GF-D8 (cell line): ENCODE data around the gene TCP11.

Experiments used
- DNase-seq: peaks from one replicate; lab custom pipeline; 2025; lab: John Stamatoyannopoulos, UW

Gene TCP11

DNA sequence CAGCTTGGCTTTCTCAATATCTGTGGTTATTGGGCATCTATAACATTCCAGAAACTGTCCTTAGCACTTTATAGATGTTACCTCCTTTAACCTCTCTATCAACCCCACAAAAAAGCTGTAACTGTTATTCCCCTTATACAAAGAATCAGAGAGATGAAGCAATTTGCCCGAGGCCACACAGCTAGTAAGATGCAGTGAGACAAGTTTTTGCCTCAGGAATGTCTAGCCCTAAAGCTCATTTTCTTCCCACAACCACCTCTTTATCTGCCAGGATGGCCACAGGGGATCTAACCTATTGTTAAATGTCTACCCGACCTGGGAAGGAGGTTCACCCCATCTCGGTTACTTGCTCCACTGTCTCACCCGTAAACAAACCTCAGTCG is 31.9 kb upstream of the TCP11 start:
- DNase-seq: no peak

DNA sequence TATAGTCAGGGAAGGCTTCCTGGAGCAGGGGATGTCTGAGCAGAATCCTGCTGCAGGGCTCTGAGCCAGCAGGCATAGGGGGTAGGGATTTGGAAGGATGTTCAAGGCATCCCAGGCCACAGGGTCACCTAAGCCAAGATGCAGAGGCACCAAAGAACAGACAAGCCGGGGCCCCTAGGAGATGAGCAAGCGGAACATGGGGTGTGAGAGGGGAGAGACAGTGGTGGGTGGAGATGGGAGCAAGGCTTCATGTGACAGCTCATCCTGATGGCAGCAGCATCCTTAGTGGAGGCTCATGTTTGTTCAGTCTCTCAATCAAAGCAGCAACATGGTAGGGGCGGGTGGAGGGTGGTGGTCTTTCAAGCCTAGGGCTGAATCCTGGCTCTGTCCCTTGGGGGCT is 29.8 kb upstream of the TCP11 start:
- no peak for DNase-seq

DNA sequence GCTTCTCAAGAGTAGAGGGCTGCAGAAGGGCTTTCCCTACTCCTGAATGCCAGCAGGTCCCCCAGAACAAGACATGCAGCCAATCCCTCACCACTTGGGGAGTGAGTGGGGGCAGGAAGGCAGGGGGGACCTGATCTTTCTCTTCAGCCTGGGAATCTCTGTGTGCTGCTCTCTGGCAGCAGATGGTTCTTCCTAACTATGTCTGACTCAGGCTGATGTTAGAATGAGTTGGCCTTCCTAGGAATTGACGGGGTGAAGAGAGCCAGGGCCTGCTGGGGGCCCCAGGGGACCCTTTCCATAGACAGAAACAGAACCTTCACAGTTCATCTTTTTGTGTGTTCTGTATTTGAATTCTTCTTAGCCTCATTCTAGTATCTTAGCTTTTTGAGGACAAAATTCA is 29.0 kb upstream of the TCP11 start:
- DNase-seq: no peak

DNA sequence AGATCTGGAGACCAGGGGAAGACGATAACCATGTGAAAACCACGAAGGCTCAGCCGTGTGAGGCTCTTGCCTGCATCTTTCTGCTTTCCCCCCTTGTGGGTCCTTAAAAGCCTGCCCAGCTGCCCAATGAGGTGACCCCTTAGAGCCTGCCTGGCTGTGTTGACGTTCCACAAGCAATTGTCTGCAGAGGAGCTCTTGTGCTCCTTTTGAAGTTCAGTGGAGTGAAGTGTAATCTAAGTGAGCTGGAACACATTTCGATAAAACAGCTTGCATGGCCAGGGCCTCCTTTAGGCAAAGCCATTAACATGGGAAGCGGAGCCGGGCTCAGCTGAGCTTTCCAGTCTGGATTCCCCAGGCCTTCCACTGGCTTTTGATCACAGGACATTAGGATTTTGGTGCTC is 27.3 kb upstream of the TCP11 start:
- DNase-seq: no peak

DNA sequence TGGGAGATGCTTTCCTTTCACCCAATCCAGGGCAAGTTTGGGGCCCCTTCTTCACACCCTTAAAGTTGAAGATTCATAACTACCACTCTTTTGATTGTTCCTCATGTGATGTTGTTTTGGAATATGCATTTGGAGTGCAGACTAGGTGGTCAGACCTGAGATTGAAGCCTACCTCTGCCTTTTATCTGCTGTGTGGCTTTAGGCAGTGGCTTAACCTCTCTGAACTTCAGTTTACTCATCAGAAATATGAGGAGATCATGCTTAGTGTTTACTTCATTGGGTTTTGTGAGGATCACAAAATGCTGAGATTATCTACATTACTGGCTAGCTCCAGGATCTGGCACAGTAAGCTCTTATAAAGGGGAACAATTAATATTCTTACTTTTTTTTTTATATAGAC is 26.4 kb upstream of the TCP11 start:
- no peak for DNase-seq

DNA sequence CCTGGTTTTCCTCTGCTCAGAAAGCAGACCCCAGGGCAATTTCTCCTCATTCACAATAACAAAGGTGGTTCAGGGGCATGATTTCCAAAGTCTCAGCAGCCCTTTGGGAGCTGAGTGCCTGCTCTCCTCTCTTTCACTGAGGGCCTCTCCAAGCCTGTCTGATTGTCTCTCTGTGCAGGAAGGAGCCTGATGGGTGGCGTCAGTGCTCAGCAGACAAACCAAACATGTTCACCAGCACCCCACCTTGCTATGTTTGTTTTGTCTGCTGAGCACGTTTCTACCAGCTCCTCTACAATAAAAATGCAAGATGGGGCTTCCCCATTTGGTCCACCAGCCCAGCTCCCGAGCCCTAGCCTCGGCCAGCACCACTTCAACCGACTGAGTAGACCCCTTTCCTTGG is 25.4 kb upstream of the TCP11 start:
- DNase-seq: no peak

DNA sequence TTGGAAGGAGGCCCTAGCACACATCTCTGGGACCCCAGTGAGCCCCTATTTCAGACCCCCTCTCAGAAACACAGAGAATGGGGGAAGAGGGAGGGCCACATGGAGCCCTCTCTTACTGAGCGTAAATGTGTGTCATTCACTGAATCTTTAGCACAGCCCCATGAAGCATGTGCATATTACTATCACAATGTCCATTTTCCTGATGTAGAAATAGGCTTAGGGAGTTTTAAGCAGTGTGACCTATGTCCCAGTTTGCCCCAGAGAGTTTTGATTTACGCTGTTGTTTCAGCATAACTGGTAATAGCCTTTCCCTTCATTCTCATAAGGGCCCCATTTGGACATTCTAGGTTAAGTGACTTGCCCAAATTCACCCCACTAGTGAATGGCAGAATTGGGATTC is 25.0 kb upstream of the TCP11 start:
- DNase-seq: no peak

DNA sequence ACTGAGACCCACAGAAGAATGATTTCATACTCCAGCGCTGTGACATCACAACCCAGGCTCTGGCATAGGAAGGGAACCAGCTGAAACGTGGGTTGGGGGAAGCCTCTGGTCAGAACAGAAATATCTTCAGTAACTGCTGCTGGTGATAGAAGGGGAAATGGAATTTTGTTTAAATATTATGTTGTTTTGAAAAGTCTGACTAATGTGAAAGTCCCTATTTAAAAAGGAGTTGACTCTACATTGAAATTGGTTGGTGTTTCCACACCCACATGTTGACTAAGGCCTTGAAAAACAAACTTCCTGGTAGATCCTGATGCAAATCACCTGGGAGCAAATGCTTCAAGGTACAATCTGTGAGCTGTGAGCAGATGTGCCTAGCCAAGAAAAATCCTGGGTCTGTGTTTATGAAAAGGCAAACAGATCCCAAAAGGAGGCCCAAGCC is 24.5 kb upstream of the TCP11 start:
- DNase-seq: no peak

DNA sequence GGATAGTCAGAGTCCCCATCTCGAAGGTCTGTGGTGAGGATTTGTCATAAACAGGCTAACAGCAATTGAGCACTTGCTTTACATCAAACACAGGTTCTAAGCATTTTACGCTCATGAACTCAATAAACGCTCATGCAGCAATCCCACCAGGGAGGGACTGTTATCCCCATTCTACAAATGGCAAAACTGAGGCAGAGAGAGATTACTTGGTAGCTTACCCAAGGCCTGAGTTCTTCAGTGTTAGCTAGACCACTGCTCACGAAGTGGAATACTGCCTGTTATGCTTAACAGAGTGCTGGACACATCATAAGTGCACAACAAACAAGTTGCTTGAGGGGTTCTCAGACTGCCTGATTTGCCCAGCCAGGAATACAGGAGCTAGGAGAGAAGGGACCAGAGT is 23.7 kb upstream of the TCP11 start:
- no peak for DNase-seq

DNA sequence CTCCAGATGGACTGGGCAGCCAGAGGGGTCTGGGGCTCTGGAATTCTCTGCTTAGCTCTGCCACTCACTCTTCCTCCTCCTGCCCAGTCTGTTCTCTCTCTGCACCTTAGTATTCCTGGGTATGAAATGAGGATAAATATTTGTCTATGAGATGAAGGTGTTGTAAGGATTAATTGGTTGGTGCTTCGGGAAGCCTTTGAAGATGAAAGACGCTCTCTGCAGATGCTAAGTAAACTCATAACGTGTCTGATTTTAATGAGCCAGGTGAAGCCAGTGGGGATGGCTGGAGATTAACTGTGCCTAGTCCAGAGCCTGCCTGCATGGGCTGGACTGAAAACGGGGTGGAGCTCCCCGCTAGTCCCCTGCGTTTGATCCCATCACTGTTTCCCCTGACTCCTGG is 23.1 kb upstream of the TCP11 start:
- no peak for DNase-seq

DNA sequence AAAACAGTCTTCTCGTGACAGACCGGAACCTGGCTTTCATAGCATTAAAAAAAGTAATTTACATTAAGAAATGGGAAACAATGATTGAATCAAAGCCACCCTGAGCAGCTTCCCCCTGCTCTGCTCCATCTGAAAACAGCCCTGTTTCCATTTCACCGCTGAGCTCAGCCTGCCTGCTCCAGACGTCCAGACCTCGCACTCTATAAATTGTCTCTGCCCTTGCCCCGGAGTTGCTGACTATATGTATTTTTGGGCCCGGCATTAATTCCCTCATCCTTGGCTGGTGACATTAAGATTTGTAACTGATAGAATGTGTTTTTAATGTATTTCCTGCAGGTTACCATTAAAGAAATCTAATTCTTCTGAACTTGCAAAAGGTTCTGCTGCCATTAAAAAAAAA is 22.7 kb upstream of the TCP11 start:
- DNase-seq: no peak

DNA sequence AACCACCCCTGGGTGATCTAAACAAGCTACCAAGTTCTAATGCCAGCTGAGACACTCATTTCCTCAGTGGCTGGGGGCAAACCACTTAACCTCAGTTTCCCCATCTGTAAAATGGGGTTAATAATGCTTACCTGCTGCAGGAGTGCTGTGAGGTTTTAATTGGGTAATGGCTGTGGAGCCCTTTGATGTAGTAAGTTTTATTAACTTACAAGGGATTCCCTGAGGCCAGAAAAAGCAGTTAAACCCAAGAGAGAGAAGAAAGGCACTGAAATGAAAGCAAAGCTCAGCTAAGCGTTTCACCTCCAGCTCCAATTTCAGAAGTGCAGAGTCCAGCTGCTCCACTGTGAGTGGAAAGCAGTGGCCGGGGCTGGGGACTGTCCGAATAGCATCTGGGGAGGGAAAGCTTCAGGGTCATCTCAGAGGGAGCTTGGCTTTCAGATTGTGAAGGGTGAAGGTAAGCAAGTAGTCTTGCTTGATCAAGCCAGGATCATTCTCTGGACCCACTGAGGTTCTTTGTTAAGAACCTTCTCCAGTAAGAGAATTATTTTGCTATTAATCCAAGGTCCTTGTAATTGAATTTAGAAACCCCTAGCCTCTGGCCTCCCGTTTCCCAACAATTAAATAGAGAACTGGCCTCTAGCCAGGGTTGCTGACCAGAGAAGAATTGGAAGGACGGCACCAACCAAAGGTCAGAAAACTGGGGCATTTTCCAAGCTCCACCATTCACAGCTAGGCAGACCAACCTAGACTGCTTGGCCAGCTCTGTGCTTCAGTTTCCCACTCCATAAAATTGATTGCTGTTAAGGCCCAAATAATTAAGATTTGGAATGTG is 20.9 kb upstream of the TCP11 start:
- no peak for DNase-seq

DNA sequence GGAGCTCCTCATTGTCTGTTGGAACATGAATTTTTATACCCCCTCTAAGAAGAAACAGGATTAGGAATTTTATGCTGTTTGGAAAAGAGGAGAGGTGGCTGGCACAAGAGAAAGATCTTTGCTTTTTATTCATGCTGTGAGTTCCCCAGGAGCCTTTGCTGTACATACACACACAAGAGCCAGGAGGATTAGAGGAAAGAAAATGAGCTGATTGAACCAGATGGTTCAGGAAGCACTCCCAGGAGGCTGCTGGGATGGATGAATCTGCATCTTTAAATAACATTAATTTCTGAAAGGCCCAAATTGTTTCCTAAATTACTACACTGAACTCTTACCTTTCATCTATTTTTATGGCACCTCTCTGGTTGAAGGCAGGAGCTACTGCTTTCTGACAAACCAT is 20.1 kb upstream of the TCP11 start:
- no peak for DNase-seq

DNA sequence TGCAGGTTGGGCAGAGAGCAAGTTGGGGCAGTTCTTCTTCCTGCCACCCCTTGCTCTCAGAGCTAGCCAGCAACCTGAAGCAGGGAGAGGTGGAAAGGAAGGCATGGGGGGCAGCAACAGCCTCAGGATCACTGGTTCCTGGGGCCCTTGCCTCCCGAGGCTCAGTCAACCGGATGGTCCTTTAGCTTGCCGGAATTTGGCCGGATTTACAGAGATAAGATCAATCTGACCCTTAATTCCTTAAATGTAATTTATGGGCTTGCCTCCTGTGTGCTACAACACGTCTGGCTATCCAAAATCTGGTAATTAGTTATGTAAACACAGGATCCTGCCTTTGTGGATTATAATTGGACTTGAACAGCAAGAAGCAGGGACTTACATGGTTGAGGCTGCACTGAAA is 19.5 kb upstream of the TCP11 start:
- DNase-seq: no peak

DNA sequence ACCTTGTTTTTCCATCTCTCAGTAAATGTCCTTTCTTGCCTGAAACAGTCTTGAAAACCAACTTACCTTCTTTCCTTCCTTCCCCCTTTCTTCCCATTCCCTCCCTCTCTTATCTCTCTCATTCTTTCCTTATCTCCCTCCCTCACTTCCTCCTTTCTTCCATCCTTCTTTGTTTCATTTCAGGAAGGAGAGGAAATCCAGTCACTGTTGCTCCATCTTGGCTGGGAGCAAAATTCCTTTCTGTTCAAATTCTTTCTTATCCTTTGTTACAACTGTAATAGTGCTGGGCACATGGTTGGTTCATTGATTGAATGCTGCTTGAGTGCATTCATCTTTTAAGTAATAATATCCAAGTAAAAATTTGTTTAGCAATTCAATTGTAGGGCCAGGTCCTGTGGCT is 17.4 kb upstream of the TCP11 start:
- DNase-seq: no peak

DNA sequence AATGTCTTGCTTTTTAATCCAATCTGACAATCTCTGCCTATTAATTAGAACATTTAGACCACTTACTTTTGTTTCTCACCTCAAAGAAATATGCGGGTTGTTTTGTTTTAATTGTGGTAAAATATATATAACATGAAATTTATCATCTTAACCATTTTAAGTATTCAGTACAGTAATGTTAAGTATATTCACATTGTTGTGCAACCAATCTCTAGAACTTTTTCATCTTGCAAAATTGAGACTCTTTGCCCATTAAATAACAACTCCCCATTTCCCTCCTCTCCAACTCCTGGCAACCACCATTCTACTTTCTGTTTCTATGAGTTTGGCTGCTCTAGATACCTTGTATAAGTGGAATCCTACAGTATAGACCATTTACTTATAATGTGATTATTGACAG is 13.8 kb upstream of the TCP11 start:
- no peak for DNase-seq

DNA sequence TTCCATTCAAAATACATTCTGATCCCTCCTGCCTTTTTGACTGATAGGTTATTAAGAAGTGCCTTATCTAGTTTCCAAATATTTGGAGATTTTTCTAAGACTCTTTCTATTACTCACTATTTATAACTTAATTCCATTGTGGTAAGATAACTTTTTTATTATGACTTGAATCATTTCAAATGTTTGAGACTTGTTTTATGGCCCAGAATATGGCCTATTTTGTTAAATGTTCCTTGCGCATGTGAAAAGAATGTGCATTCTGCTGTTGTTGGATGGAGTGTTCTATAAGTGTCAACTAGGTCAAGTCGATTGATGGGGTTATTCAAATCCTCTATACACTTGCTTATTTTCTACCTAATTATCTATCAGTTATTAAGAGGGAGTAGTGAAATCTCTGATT is 13.1 kb upstream of the TCP11 start:
- no peak for DNase-seq

DNA sequence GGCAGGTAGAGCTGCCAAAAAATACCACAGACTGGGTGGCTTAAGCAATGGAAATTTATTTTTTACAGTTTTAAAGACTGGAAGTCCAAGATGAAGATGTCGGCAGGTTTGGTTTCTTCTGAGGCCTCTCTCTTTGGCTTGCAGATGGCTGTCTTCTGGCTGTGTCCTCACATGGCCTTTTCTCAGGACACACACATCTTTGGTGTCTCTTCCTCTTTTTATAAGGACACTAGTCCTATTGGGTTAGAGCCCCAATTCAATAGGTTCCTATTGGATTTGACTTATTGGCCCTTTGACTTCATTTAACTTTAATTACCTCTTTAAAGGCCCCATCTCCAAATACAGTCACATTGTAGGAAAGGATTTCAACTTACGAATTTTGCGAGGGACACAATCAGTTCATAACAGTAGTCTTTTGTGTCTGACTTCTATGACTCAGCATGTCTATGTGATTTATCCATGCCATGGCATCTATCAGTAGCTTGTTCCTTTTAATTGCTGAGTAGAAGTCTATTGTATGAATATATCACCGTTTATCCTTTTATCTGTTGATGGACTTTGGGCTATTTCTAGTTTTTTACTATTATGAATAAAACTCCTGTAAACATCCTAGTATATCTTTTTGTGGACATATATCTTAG is 11.0 kb upstream of the TCP11 start:
- DNase-seq: no peak

DNA sequence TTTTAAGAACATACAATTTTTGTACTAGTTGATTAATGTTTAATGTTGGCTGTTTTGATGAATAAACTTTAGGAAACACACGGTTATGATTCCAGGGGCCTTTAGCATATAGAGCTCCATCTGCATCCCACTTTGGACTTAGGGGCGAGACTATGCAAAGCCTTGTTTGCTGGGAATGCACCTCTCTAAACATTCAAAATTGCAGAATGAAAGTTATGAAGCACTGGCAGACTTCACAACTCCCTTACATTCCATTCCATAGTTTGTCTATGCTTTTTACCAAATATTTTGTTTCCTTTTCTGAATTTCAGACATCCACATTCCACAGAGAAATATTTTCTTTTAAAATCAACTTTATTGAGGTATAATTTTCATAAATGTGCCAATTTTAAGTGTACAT is 10.3 kb upstream of the TCP11 start:
- DNase-seq: no peak

DNA sequence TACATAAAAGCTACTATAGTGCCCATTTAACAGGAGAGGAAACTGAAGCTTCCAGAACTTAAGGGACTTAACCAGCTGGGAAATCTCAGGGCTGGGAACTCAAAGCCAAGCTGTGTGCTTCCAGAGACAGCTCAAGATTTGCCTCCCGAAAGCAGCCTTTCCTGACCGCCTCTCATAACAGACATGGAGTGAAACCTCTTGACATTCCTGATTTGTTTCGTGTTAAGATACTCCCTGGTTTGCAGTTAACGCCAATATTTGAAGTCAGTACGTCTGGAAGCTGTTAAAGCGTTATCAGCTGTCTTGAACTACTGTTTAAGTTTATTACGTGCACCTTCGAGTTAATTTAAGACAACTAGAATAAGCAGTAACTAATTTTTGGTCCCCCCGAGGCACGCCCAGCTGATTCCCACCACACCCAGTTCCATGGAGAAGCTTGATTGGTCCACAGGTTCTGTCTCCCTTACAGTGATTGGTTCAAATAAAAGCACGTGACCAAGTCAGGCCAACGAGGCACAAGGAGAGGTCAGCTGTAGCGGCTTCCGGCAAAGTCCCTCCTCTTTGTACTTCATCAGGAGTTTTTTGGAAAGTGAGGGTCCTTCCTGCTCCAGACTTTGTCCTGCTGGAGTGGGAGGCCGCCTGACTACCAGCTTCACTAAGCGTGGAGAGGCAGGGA is 8.9 kb upstream of the TCP11 start:
- DNase-seq: no peak

DNA sequence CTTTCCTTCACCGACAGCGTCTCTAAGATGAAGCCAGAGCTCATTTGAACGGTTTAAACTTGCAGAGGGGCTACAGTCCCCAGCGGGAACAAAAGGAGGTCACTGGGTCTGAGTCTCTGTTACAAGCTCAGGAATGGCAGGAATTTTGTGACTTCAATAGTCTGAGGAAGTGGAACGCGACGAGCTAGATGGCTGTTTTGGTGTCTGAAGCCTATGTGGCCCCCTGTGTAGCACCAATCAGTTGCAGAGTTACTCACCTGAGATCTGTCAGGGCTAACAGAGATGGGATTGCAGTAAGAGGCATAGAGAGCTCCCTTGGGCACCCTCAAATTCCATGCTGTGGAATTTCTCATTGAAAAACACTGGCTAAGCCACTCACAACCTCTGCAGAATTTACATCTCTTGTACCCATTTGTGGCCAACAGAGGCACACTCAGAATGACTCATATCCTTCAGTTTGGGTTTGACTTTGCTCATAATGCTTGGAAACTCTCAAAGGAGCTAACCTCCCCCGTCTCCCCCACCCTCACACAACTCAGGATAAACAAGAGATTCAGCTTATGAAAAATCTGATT is 7.1 kb upstream of the TCP11 start:
- no peak for DNase-seq

DNA sequence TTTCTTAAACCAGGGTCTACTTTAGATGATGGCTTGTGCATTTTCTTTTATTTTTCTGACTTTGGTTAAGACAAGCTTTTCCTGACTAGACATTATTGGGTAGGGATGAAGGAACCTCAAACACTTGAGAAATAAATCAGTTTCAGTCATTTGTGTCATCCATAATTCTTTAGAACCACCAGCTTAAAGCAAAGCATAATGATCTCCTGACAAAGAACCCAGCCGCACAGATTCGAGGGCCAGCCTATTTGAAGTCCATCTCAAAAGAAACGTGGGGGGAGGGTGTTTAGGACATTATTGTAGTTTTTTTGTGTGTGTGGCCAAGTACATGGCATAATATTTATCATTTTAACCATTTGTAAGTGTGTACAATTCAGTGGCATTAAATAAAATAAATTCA is 6.3 kb upstream of the TCP11 start:
- no peak for DNase-seq

DNA sequence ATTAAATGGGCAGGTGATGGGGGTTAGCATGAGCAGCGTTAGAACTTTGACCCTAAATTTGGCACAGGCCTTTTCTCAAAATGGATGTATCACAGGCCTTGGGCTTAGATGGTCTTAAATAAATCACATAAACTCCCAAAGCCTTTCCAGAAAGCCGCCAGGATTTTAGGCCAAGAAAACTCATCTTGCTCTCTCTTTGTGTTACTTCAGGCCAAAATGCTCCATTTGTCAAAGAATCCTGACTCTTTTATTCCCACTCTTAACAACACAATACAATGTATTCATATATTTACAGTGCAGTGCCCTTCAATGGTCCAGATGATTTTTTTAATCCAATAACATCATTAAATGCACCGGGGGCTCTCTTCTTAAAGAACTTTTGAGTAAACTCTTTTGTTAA is 5.9 kb upstream of the TCP11 start:
- DNase-seq: no peak
